Measurements from ENCODE around the gene KCP.

Gene KCP

GRCh38 chr7:128920913-128921582 is 10.5 kb upstream of the KCP start:
- Histone ChIP-seq H3K9me3 (ENCODE audit: insufficient read depth, low read depth, low read length) (no peaks in the 10 kb centered on the region), H3F3A (ENCODE audit: low read depth) (no peaks in the 10 kb centered on the region), H3K4me1 (ENCODE audit: insufficient read depth, low read length, poor library complexity, severe bottlenecking) (no peaks in the 10 kb centered on the region), H3K4me3 (ENCODE audit: low read length, poor library complexity, severe bottlenecking) (no peak overlapping the region), H3K9me2 (replicated peaks; ENCODE audit: low read depth, low read length) (no peaks in the 10 kb centered on the region), H4K20me1 (ENCODE audit: insufficient read depth, low read length, poor library complexity, severe bottlenecking) (no peaks in the 10 kb centered on the region), H2AFZ (ENCODE audit: low read length) (no peak overlapping the region), H3K9ac (ENCODE audit: low read depth, low read length, poor library complexity, severe bottlenecking) (no peak overlapping the region), H3K27me3 (ENCODE audit: insufficient read depth, low read length, poor library complexity, severe bottlenecking) (no peaks in the 10 kb centered on the region), H3K4me2 (ENCODE audit: low read depth, low read length, poor library complexity, severe bottlenecking) (no peak overlapping the region), H3K79me2 (ENCODE audit: insufficient read depth, low read length) (no peaks in the 10 kb centered on the region), H3K36me3 (ENCODE audit: insufficient read depth, low read length) (no peaks in the 10 kb centered on the region)
- no peak for TF ChIP-seq CTCF (conservative IDR thresholded peaks at IDR 0.05; ENCODE audit: low read length)
- no peak for TF ChIP-seq EZH2phosphoT487 (IDR thresholded peaks at IDR 0.05; ENCODE audit: borderline replicate concordance)

- Histone ChIP-seq H3K9me2 (replicated peaks; ENCODE audit: low read depth, low read length) (no peaks in the 10 kb centered on the region), H3K4me2 (ENCODE audit: low read depth, low read length, poor library complexity, severe bottlenecking) (no peak overlapping the region), H3K9ac (ENCODE audit: low read depth, low read length, poor library complexity, severe bottlenecking) (no peak overlapping the region), H3F3A (ENCODE audit: low read depth) (no peaks in the 10 kb centered on the region), H3K9me3 (ENCODE audit: insufficient read depth, low read depth, low read length) (no peaks in the 10 kb centered on the region), H3K27me3 (ENCODE audit: insufficient read depth, low read length, poor library complexity, severe bottlenecking) (no peaks in the 10 kb centered on the region), H3K36me3 (ENCODE audit: insufficient read depth, low read length) (no peaks in the 10 kb centered on the region), H3K4me1 (ENCODE audit: insufficient read depth, low read length, poor library complexity, severe bottlenecking) (no peaks in the 10 kb centered on the region), H2AFZ (ENCODE audit: low read length) (no peak overlapping the region), H3K4me3 (ENCODE audit: low read length, poor library complexity, severe bottlenecking) (no peak overlapping the region), H3K79me2 (ENCODE audit: insufficient read depth, low read length) (no peaks in the 10 kb centered on the region), H4K20me1 (ENCODE audit: insufficient read depth, low read length, poor library complexity, severe bottlenecking) (no peaks in the 10 kb centered on the region)
- TF ChIP-seq CTCF (conservative IDR thresholded peaks at IDR 0.05; ENCODE audit: low read length) (no peak), EZH2phosphoT487 (IDR thresholded peaks at IDR 0.05; ENCODE audit: borderline replicate concordance) (no peak)
Observed at GRCh38 chr7:128919881-128920799, 9.6 kb upstream of the KCP start.

GRCh38 chr7:128919241-128919640 is 8.7 kb upstream of the KCP start:
- H3K9me3 ChIP-seq (ENCODE audit: insufficient read depth, low read depth, low read length) = no peaks in the 10 kb centered on the region
- H3K9ac ChIP-seq (ENCODE audit: low read depth, low read length, poor library complexity, severe bottlenecking) = no peak overlapping the region
- no peaks in the 10 kb centered on the region for H3K4me1 ChIP-seq (ENCODE audit: insufficient read depth, low read length, poor library complexity, severe bottlenecking)
- no peak overlapping the region for H3K4me2 ChIP-seq (ENCODE audit: low read depth, low read length, poor library complexity, severe bottlenecking)
- no peaks in the 10 kb centered on the region for H3F3A ChIP-seq (ENCODE audit: low read depth)
- TF ChIP-seq CTCF (conservative IDR thresholded peaks at IDR 0.05; ENCODE audit: low read length) = no peak
- TF ChIP-seq EZH2phosphoT487 (IDR thresholded peaks at IDR 0.05; ENCODE audit: borderline replicate concordance) = no peak
- no peaks in the 10 kb centered on the region for H3K9me2 ChIP-seq (replicated peaks; ENCODE audit: low read depth, low read length)
- H3K27me3 ChIP-seq (ENCODE audit: insufficient read depth, low read length, poor library complexity, severe bottlenecking) = no peaks in the 10 kb centered on the region
- H3K4me3 ChIP-seq (ENCODE audit: low read length, poor library complexity, severe bottlenecking) = no peak overlapping the region
- no peaks in the 10 kb centered on the region for H3K79me2 ChIP-seq (ENCODE audit: insufficient read depth, low read length)
- no peak overlapping the region for H2AFZ ChIP-seq (ENCODE audit: low read length)
- H3K36me3 ChIP-seq (ENCODE audit: insufficient read depth, low read length) = no peaks in the 10 kb centered on the region
- no peaks in the 10 kb centered on the region for H4K20me1 ChIP-seq (ENCODE audit: insufficient read depth, low read length, poor library complexity, severe bottlenecking)
